HG02759 (cell line): ENCODE measurements around the gene UBXN7.
"Not testable (repeated sequence)": the region's sequence is repeated elsewhere in the genome, so short reads cannot be mapped to it uniquely, and the experiment has no call there.

Experiments
- ATAC-seq: cut with Tn5 transposase; IDR thresholded peaks from one replicate; pipeline ENCODE4 v1.9.1; 2021; ENCODE audit warnings: mild to moderate bottlenecking, moderate library complexity; ENCODE audit not compliant: unreplicated experiment

UBXN7 gene

GRCh38 chr3:196419386-196419785 is 12.8 kb downstream of the UBXN7 start:
- ATAC-seq, result no peak

GRCh38 chr3:196418601-196419000 is 13.6 kb downstream of the UBXN7 start:
- no peak for ATAC-seq

GRCh38 chr3:196414469-196414868 is 17.8 kb downstream of the UBXN7 start:
- no peak for ATAC-seq

GRCh38 chr3:196412704-196413103 is 19.5 kb downstream of the UBXN7 start:
- peak; percentile 67 for ATAC-seq

- no peak for ATAC-seq
Measured at GRCh38 chr3:196409409-196409808, 22.8 kb downstream of the UBXN7 start.

GRCh38 chr3:196408565-196409300 is 23.5 kb downstream of the UBXN7 start:
- ATAC-seq, result no peak

- ATAC-seq, result no peak
Measured at GRCh38 chr3:196406811-196407470, 25.3 kb downstream of the UBXN7 start.

GRCh38 chr3:196400331-196400730 is 31.9 kb downstream of the UBXN7 start:
- ATAC-seq, result no peak

GRCh38 chr3:196399485-196399945 is 32.7 kb downstream of the UBXN7 start:
- ATAC-seq, result no peak

- no peak for ATAC-seq
Measured at GRCh38 chr3:196398782-196399181, 33.4 kb downstream of the UBXN7 start.

- no peak for ATAC-seq
Measured at GRCh38 chr3:196397941-196398340, 34.3 kb downstream of the UBXN7 start.

- no peak for ATAC-seq
Measured at GRCh38 chr3:196390116-196390515, 42.1 kb downstream of the UBXN7 start.

- no peak for ATAC-seq
Measured at GRCh38 chr3:196388956-196389355, 43.3 kb downstream of the UBXN7 start.

GRCh38 chr3:196387941-196388340 is 44.3 kb downstream of the UBXN7 start:
- not testable (repeated sequence) for ATAC-seq

- not testable (repeated sequence) for ATAC-seq
Measured at GRCh38 chr3:196386797-196387196, 45.4 kb downstream of the UBXN7 start.

GRCh38 chr3:196386034-196386433 is 46.2 kb downstream of the UBXN7 start:
- ATAC-seq, result not testable (repeated sequence)

- not testable (repeated sequence) for ATAC-seq
Measured at GRCh38 chr3:196385446-196385845, 46.8 kb downstream of the UBXN7 start.

- no peak for ATAC-seq
Measured at GRCh38 chr3:196378146-196378841, 53.9 kb downstream of the UBXN7 start.

GRCh38 chr3:196377321-196377720 is 54.9 kb downstream of the UBXN7 start:
- no peak for ATAC-seq

GRCh38 chr3:196365736-196366135 is 66.5 kb downstream of the UBXN7 start:
- ATAC-seq, result no peak

GRCh38 chr3:196360586-196360985 is 71.6 kb downstream of the UBXN7 start:
- no peak for ATAC-seq

- not testable (repeated sequence) for ATAC-seq
Measured at GRCh38 chr3:196358540-196358939, 73.7 kb downstream of the UBXN7 start.
